ELF-1 (cell line): Measurements from ENCODE around the gene B4GALNT3.

ENCODE experiments used
- DNase-seq: peaks from one replicate; pipeline ENCODE4 v3.0.0-alpha.2; 2016; ENCODE audit warnings: low read depth, low spot score

B4GALNT3 gene

GRCh38 chr12:592024-592505 is 132.3 kb downstream of the B4GALNT3 start:
- no peak for DNase-seq

- DNase-seq: no peak
Observed at GRCh38 chr12:593396-594270, 133.9 kb downstream of the B4GALNT3 start.

GRCh38 chr12:597926-598568 is 138.3 kb downstream of the B4GALNT3 start:
- no peak for DNase-seq

GRCh38 chr12:599756-600155 is 140.0 kb downstream of the B4GALNT3 start:
- DNase-seq: peak; percentile 79

- no peak for DNase-seq
Observed at GRCh38 chr12:601976-602699, 142.4 kb downstream of the B4GALNT3 start.

GRCh38 chr12:602700-603068 is 142.9 kb downstream of the B4GALNT3 start:
- no peak for DNase-seq

- no peak for DNase-seq
Observed at GRCh38 chr12:604956-605355, 145.2 kb downstream of the B4GALNT3 start.

- peak; percentile 23 for DNase-seq
Observed at GRCh38 chr12:607541-608001, 147.8 kb downstream of the B4GALNT3 start.

- no peak for DNase-seq
Observed at GRCh38 chr12:608413-608812, 148.7 kb downstream of the B4GALNT3 start.

- DNase-seq: no peak
Observed at GRCh38 chr12:608921-609320, 149.2 kb downstream of the B4GALNT3 start.

GRCh38 chr12:611721-612120 is 152.0 kb downstream of the B4GALNT3 start:
- no peak for DNase-seq

- no peak for DNase-seq
Observed at GRCh38 chr12:612293-612692, 152.6 kb downstream of the B4GALNT3 start.

GRCh38 chr12:612886-613285 is 153.1 kb downstream of the B4GALNT3 start:
- DNase-seq: no peak
